Neural cell (in vitro differentiated cells): ENCODE data around the gene CPA5. TPM values are rescaled to one million over a fixed set of nuclear protein-coding genes. Genes with fewer than 3 reads are reported as not detected.

ENCODE experiments used
- H2AFZ ChIP-seq: fragments of 200-600, 300-800 bp; sonication (generic), shearing (Covaris generic); 2 replicates; pipeline ENCODE4 v1.6.0; 2014; ENCODE audit warnings: low read depth, mild to moderate bottlenecking, antibody characterized with exemption, low read length, moderate library complexity
- H3F3A ChIP-seq: fragments of 200-600 bp; shearing (Covaris generic); 2 replicates; pipeline ENCODE4 v1.6.1; 2016; ENCODE audit warnings: mild to moderate bottlenecking, moderate library complexity, mixed read lengths, antibody characterized with exemption, low read length; ENCODE audit not compliant: insufficient read depth, poor library complexity, severe bottlenecking
- H3K27ac ChIP-seq: fragments of 200-600, 300-800 bp; sonication (generic), shearing (Covaris generic); 2 replicates; pipeline ENCODE4 v1.5.1; 2014; ENCODE audit warnings: mild to moderate bottlenecking, low read length, moderate library complexity
- H3K27me3 ChIP-seq: fragments of 300-800, 200-600 bp; sonication (generic), shearing (Covaris generic); 2 replicates; pipeline ENCODE4 v1.6.0; 2014; ENCODE audit warnings: mild to moderate bottlenecking, low read depth, low read length, moderate library complexity; ENCODE audit not compliant: insufficient read depth
- H3K36me3 ChIP-seq: fragments of 300-800, 200-600 bp; sonication (generic), shearing (Covaris generic); 2 replicates; pipeline ENCODE4 v1.5.1; 2014; ENCODE audit warnings: mild to moderate bottlenecking, antibody characterized with exemption, low read length, moderate library complexity; ENCODE audit not compliant: insufficient read depth
- H3K4me2 ChIP-seq: fragments of 300-800, 200-600 bp; sonication (generic), shearing (Covaris generic); 2 replicates; pipeline ENCODE4 v1.6.0; 2014; ENCODE audit warnings: mild to moderate bottlenecking, low read length
- H3K4me3 ChIP-seq: fragments of 300-800, 200-600 bp; sonication (generic), shearing (Covaris generic); 2 replicates; pipeline ENCODE4 v1.5.1; 2014; ENCODE audit warnings: mild to moderate bottlenecking, low read length, moderate library complexity
- H3K79me2 ChIP-seq: fragments of 200-600 bp; shearing (Covaris generic); replicated peaks from 2 replicates; pipeline ENCODE4 v1.6.0; 2014; ENCODE audit warnings: mild to moderate bottlenecking, low read length, moderate library complexity; ENCODE audit not compliant: insufficient read depth
- H3K9ac ChIP-seq: fragments of 300-800, 200-600 bp; sonication (generic), shearing (Covaris generic); 2 replicates; pipeline ENCODE4 v1.6.1; 2016; ENCODE audit warnings: mild to moderate bottlenecking, low read length, mixed read lengths
- H3K9me2 ChIP-seq: fragments of 200-600 bp; shearing (Covaris generic); 2 replicates; pipeline ENCODE4 v1.6.1; 2016; ENCODE audit warnings: mild to moderate bottlenecking, low read length, mixed read lengths; ENCODE audit not compliant: insufficient read depth
- H3K9me3 ChIP-seq: fragments of 200-600, 300-800 bp; sonication (generic), shearing (Covaris generic); 2 replicates; pipeline ENCODE4 v1.6.1; 2016; ENCODE audit warnings: mild to moderate bottlenecking, mixed run types, low read length, moderate library complexity, mixed read lengths
- H4K20me1 ChIP-seq: fragments of 200-600 bp; shearing (Covaris generic); 2 replicates; pipeline ENCODE4 v1.6.1; 2016; ENCODE audit warnings: mild to moderate bottlenecking, mixed run types; ENCODE audit not compliant: insufficient read depth
- EP300 ChIP-seq: fragments of 450-650 bp; conservative IDR thresholded peaks from 2 replicates; pipeline ENCODE4 v1.6.1; 2014; ENCODE audit warnings: antibody characterized with exemption, mild to moderate bottlenecking, moderate library complexity; ENCODE audit not compliant: poor library complexity, severe bottlenecking
- EZH2 ChIP-seq: fragments of 200-600, 300-800 bp; shearing (Covaris generic), sonication (generic); IDR thresholded peaks from 2 replicates; pipeline ENCODE4 v1.6.1; 2014; ENCODE audit warnings: antibody characterized with exemption, low read length, borderline replicate concordance, mild to moderate bottlenecking; ENCODE audit not compliant: insufficient read depth, poor library complexity, severe bottlenecking
- MXI1 ChIP-seq: fragments of 450-650 bp; conservative IDR thresholded peaks from 2 replicates; pipeline ENCODE4 v1.6.1; 2014; ENCODE audit warnings: antibody characterized with exemption, mild to moderate bottlenecking; ENCODE audit not compliant: poor library complexity, severe bottlenecking
- POLR2AphosphoS5 ChIP-seq: IDR thresholded peaks from 2 replicates; pipeline ENCODE4 v1.6.1; 2012
- RAD21 ChIP-seq: fragments of 450-650 bp; conservative IDR thresholded peaks from 2 replicates; pipeline ENCODE4 v1.6.1; 2014; ENCODE audit warnings: antibody characterized with exemption, mild to moderate bottlenecking, moderate library complexity
- SMC3 ChIP-seq: fragments of 450-650 bp; conservative IDR thresholded peaks from 2 replicates; pipeline ENCODE4 v1.6.1; 2014; ENCODE audit warnings: antibody characterized with exemption, mild to moderate bottlenecking, moderate library complexity; ENCODE audit not compliant: poor library complexity
- TAF1 ChIP-seq: IDR thresholded peaks from 2 replicates; pipeline ENCODE4 v1.6.1; 2012; ENCODE audit warnings: low read depth
- polyA plus RNA-seq: library from polyadenylated mRNA; depleted of rRNA; stranded (reverse); fragments of >200 nt; gene quantifications from 2 replicates; pipeline ENCODE4 v1.2.3, GENCODE V29; 2014
- TF ChIP-seq, protein P1 (sequence below): IDR thresholded peaks from 2 replicates; pipeline ENCODE4 v1.6.1; 2012; ENCODE audit warnings: borderline replicate concordance
- TF ChIP-seq, protein P2 (sequence below): fragments of 450-650 bp; IDR thresholded peaks from 2 replicates; pipeline ENCODE4 v1.5.1; 2014; ENCODE audit warnings: antibody characterized with exemption, mild to moderate bottlenecking, moderate library complexity; ENCODE audit not compliant: poor library complexity, severe bottlenecking

CPA5 gene
- polyA plus RNA-seq, 1 donor from 2014 or later = not detected

DNA sequence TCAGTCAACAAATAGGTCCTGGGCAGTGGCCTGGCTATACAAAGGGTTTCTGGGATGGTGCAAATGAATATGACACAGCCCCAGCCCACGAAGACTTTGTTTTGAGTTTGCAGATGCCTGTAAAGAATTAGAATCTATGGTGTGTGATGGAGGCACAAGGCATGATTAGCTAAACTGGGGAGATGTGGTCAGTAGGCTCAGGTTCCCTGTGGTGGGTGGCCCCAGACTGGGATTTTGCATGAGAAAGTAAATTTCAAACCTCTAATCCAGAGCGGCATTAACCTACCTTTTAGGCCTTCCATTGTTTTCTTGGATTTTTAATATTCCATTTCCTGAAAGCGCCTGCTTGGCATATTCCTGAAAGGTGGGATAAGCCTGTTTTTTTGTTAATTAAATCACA lies 6.4 kb upstream of the CPA5 start:
- H3K4me3 ChIP-seq = no peak overlapping the region
- TF ChIP-seq POLR2AphosphoS5 = no peak
- TF ChIP-seq, protein P1, sequence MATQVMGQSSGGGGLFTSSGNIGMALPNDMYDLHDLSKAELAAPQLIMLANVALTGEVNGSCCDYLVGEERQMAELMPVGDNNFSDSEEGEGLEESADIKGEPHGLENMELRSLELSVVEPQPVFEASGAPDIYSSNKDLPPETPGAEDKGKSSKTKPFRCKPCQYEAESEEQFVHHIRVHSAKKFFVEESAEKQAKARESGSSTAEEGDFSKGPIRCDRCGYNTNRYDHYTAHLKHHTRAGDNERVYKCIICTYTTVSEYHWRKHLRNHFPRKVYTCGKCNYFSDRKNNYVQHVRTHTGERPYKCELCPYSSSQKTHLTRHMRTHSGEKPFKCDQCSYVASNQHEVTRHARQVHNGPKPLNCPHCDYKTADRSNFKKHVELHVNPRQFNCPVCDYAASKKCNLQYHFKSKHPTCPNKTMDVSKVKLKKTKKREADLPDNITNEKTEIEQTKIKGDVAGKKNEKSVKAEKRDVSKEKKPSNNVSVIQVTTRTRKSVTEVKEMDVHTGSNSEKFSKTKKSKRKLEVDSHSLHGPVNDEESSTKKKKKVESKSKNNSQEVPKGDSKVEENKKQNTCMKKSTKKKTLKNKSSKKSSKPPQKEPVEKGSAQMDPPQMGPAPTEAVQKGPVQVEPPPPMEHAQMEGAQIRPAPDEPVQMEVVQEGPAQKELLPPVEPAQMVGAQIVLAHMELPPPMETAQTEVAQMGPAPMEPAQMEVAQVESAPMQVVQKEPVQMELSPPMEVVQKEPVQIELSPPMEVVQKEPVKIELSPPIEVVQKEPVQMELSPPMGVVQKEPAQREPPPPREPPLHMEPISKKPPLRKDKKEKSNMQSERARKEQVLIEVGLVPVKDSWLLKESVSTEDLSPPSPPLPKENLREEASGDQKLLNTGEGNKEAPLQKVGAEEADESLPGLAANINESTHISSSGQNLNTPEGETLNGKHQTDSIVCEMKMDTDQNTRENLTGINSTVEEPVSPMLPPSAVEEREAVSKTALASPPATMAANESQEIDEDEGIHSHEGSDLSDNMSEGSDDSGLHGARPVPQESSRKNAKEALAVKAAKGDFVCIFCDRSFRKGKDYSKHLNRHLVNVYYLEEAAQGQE = no peak
- no peak for TF ChIP-seq TAF1
- TF ChIP-seq, protein P2, sequence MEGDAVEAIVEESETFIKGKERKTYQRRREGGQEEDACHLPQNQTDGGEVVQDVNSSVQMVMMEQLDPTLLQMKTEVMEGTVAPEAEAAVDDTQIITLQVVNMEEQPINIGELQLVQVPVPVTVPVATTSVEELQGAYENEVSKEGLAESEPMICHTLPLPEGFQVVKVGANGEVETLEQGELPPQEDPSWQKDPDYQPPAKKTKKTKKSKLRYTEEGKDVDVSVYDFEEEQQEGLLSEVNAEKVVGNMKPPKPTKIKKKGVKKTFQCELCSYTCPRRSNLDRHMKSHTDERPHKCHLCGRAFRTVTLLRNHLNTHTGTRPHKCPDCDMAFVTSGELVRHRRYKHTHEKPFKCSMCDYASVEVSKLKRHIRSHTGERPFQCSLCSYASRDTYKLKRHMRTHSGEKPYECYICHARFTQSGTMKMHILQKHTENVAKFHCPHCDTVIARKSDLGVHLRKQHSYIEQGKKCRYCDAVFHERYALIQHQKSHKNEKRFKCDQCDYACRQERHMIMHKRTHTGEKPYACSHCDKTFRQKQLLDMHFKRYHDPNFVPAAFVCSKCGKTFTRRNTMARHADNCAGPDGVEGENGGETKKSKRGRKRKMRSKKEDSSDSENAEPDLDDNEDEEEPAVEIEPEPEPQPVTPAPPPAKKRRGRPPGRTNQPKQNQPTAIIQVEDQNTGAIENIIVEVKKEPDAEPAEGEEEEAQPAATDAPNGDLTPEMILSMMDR = no peak
- no peak for TF ChIP-seq MXI1
- TF ChIP-seq RAD21 = no peak
- TF ChIP-seq EZH2 = no peak
- no peak for TF ChIP-seq SMC3
- no peak for TF ChIP-seq EP300
- no peaks in the 10 kb centered on the region for H3K36me3 ChIP-seq
- no peak overlapping the region for H3K27ac ChIP-seq
- no peaks in the 10 kb centered on the region for H3K27me3 ChIP-seq
- no peak overlapping the region for H3K9ac ChIP-seq
- no peaks in the 10 kb centered on the region for H3F3A ChIP-seq
- H2AFZ ChIP-seq = no peak overlapping the region
- no peaks in the 10 kb centered on the region for H3K9me3 ChIP-seq
- no peak overlapping the region for H3K4me2 ChIP-seq
- H4K20me1 ChIP-seq = no peaks in the 10 kb centered on the region
- no peaks in the 10 kb centered on the region for H3K79me2 ChIP-seq
- no peaks in the 10 kb centered on the region for H3K9me2 ChIP-seq

DNA sequence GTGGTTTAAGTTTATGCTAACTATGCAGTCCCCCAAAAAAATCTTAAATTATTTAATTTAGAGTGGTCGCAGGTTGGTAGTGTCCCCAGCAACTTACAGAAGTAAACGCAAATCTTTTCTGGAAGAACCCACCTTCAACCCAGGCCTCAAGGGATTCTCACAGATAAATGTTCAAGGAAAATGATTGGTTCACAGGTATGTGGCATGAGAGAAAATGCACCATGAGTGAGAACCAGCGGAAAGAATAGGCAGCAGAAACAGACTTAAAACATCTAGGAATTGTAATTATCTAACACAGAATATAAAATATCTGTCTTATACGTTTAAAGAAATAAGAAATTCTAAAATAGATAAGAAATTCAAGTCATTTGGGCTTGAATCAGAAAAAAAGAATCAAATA lies 2.7 kb upstream of the CPA5 start:
- TF ChIP-seq RAD21 (no peak), POLR2AphosphoS5 (no peak), MXI1 (no peak), EP300 (no peak), EZH2 (no peak), SMC3 (no peak), TAF1 (no peak)
- TF ChIP-seq, protein P1 = no peak
- TF ChIP-seq, protein P2 = no peak
- Histone ChIP-seq H3K27ac (no peak overlapping the region), H2AFZ (no peak overlapping the region), H4K20me1 (no peaks in the 10 kb centered on the region), H3K4me2 (no peak overlapping the region), H3K36me3 (no peaks in the 10 kb centered on the region), H3F3A (no peaks in the 10 kb centered on the region), H3K9ac (no peak overlapping the region), H3K9me2 (no peaks in the 10 kb centered on the region), H3K9me3 (no peaks in the 10 kb centered on the region), H3K4me3 (no peak overlapping the region), H3K79me2 (no peaks in the 10 kb centered on the region), H3K27me3 (no peaks in the 10 kb centered on the region)
